GM19193 (cell line): Measurements from ENCODE around the gene FAM193A.

Experiments used
- POLR2A ChIP-seq: IDR thresholded peaks from 4 replicates; pipeline ENCODE4 v1.6.1; 2011; ENCODE audit not compliant: insufficient read depth, insufficient read length; ENCODE audit errors: extremely low read depth

The FAM193A gene

DNA sequence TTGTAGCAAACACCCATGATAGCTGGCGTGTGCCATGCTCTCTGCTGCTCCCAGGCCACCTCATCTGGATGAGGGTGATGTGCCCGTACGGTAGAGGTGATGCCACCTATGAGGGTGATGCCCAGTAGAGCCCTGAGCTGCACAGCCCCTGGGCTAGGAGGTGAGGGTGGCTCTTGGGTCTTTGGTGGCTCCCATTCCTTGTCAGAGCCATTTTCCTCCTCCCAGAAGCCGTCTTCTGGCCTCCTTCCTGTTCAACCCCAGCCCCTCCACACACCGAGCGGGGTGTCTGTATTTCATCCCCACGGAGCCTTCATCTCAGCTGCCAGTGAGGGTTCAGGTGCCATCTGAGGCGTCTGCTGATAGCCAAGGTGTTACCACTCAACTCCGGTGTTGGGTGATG lies 231.7 kb downstream of the FAM193A start:
- TF ChIP-seq POLR2A = no peak

DNA sequence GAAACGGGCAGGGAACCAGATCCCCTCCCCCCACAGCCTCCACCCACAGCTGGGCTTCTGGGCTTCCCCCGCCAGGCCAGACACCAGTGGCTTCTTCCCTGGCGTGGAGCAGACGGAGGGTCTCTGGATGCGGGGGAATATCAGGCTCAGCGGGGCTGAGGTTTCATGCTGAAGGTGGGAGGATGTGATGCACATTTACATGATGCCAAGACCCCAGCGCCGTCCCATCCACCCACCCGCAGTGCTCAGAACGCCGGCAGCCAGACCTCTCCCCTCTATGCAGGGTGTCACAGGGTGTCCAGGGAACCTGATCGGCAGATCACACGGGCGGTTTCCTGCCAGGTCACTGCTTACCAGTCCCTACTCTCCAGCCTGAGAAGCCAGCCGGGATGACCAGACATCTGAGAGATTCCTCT lies 232.5 kb downstream of the FAM193A start:
- TF ChIP-seq POLR2A = no peak

DNA sequence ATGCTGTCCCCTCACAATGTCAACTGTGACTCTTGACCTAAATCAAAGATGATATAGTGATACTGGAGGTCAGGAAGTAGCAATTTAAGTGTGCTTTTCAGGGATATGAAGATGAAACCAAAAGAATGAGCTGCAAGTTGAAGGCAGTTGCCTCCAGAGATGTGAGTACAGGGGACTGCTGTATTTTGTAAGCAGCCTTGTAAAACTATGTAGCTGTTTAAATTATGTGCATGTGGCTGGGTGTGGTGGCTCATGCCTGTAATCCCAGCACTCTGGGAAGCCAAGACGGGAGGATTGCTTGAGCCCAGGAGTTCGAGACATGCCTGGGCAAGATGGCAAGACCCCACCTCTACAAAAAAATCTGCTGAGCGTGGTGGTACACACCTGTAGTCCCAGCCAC lies 234.8 kb downstream of the FAM193A start:
- TF ChIP-seq POLR2A = no peak

DNA sequence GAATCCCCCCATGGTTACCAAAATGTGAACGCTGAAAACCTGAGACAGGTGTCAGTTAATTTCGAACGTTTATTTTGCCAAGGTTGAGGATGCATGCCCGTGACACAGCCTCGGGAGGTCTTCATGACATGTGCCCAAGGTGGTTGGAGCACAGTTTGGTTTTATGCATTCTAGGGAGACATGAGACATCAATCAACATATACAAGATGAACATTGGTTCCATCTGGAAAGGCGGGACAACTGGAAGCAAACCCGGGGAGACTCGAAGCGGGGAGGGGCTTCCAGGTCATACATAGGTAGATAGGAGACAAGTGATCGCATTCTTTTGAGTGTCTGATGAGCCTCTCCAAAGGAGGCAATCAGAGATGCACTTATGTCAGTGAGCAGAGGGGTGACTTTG lies 245.5 kb downstream of the FAM193A start:
- no peak for TF ChIP-seq POLR2A
